Parathyroid adenoma (tissue), 2 donors: Measurements from ENCODE around the gene MRPL43.

Source experiments
- H2AFZ ChIP-seq: fragments of 300-600 bp; sonication (generic); one replicate; pipeline ENCODE4 v1.7.0; 2017; ENCODE audit warnings: antibody characterized with exemption, mild to moderate bottlenecking
- H3K27ac ChIP-seq: fragments of 300-600 bp; sonication (generic); one replicate; pipeline ENCODE4 v1.7.0; 2017
- H3K27me3 ChIP-seq: fragments of 300-600 bp; sonication (generic); one replicate; pipeline ENCODE4 v1.7.0; 2017; ENCODE audit warnings: low read length; ENCODE audit not compliant: control insufficient read depth, insufficient read depth
- H3K36me3 ChIP-seq: fragments of 300-600 bp; sonication (generic); one replicate; pipeline ENCODE4 v1.7.0; 2017; ENCODE audit warnings: low read length; ENCODE audit not compliant: control insufficient read depth, insufficient read depth
- H3K4me1 ChIP-seq: fragments of 300-600 bp; sonication (generic); one replicate; pipeline ENCODE4 v1.7.0; 2017; ENCODE audit warnings: control low read depth
- H3K4me2 ChIP-seq: fragments of 300-600 bp; sonication (generic); one replicate; pipeline ENCODE4 v1.7.0; 2017; ENCODE audit warnings: low read length
- H3K4me3 ChIP-seq: fragments of 300-600 bp; sonication (generic); one replicate; pipeline ENCODE4 v1.7.0; 2017; ENCODE audit warnings: low read depth, low read length
- H3K79me2 ChIP-seq: fragments of 300-600 bp; sonication (generic); one replicate; pipeline ENCODE4 v1.7.0; 2017; ENCODE audit warnings: control low read depth
- H3K9ac ChIP-seq: fragments of 300-600 bp; sonication (generic); one replicate; pipeline ENCODE4 v1.7.0; 2017; ENCODE audit warnings: mild to moderate bottlenecking
- H3K9me3 ChIP-seq: fragments of 300-600 bp; sonication (generic); one replicate; pipeline ENCODE4 v1.7.0; 2017; ENCODE audit warnings: low read length; ENCODE audit not compliant: control insufficient read depth
- CTCF ChIP-seq: fragments of 300-600 bp; sonication (generic); IDR thresholded peaks from one replicate; pipeline ENCODE4 v1.7.0; 2017; ENCODE audit warnings: antibody characterized with exemption, mild to moderate bottlenecking
- donor health status: primary hyperparathyroidism.

MRPL43 gene

GRCh38 chr10:101014966-101015581, 27.8 kb upstream of the MRPL43 start:
- H3K79me2 ChIP-seq: no peaks in the 10 kb centered on the region
- TF ChIP-seq CTCF: no peak
- no peaks in the 10 kb centered on the region for H3K9me3 ChIP-seq
- H3K27ac ChIP-seq: no peak overlapping the region
- no peak overlapping the region for H2AFZ ChIP-seq
- no peaks in the 10 kb centered on the region for H3K27me3 ChIP-seq
- H3K4me2 ChIP-seq: no peak overlapping the region
- H3K4me1 ChIP-seq: peaks cover 13% of the 10 kb centered on the region
- H3K4me3 ChIP-seq: no peak overlapping the region
- H3K9ac ChIP-seq: no peak overlapping the region
- no peaks in the 10 kb centered on the region for H3K36me3 ChIP-seq

DNA sequence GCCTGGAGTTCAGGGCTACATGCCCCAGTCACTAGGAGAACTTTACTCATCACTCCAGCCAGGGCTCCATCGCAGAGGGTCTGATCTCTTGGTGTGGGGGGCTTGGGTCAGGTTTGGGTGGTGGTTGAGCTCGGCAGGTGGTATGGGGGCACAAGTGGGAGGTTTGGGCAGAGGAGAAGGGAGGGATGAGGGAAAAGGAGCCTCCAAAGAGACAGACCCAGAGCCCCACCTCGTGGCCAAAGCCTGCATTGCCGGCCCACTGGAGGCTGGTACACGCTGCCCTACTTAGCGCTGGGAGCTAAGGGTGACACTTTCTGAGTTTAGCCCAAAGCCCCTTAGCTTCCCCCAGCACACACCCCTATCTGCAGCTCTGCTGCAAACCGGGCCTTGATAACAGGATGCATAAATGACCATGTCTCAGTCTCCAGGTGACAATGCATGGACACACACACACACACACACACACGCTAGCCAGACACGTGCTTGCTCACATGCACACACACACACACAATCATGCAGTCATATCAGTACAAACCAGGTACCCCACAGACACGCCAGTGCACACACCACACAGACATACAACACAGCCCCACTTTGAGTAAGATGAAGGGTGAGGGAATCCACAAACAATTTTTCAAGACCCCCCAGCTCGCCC, 27.1 kb upstream of the MRPL43 start:
- Histone ChIP-seq H3K4me3 (no peak overlapping the region), H3K9me3 (no peaks in the 10 kb centered on the region), H3K4me1 (peaks cover 13% of the 10 kb centered on the region), H3K36me3 (no peaks in the 10 kb centered on the region), H2AFZ (no peak overlapping the region), H3K79me2 (no peaks in the 10 kb centered on the region), H3K27me3 (no peaks in the 10 kb centered on the region), H3K4me2 (no peak overlapping the region), H3K9ac (no peak overlapping the region), H3K27ac (no peak overlapping the region)
- TF ChIP-seq CTCF: peak; percentile 93

- H3K27ac ChIP-seq: no peak overlapping the region
- H3K4me1 ChIP-seq: peaks cover 13% of the 10 kb centered on the region
- no peaks in the 10 kb centered on the region for H3K36me3 ChIP-seq
- no peak overlapping the region for H3K4me2 ChIP-seq
- TF ChIP-seq CTCF: no peak
- H3K4me3 ChIP-seq: no peak overlapping the region
- H3K79me2 ChIP-seq: no peaks in the 10 kb centered on the region
- H2AFZ ChIP-seq: no peak overlapping the region
- H3K27me3 ChIP-seq: no peaks in the 10 kb centered on the region
- H3K9ac ChIP-seq: no peak overlapping the region
- H3K9me3 ChIP-seq: no peaks in the 10 kb centered on the region
These were observed 26.1 kb upstream of the MRPL43 start for GRCh38 chr10:101013365-101013825.

GRCh38 chr10:101012525-101013364, 25.4 kb upstream of the MRPL43 start:
- peak; percentile 87 for TF ChIP-seq CTCF
- Histone ChIP-seq H3K9ac (no peak overlapping the region), H3K4me2 (no peak overlapping the region), H3K9me3 (no peaks in the 10 kb centered on the region), H3K79me2 (no peaks in the 10 kb centered on the region), H3K27ac (peak overlapping the region; percentile 50), H2AFZ (no peak overlapping the region), H3K36me3 (no peaks in the 10 kb centered on the region), H3K27me3 (no peaks in the 10 kb centered on the region), H3K4me3 (no peak overlapping the region), H3K4me1 (peaks cover 13% of the 10 kb centered on the region)
